GM19099 (cell line): ENCODE data around the gene NKG7.

Experiments
- POLR2A ChIP-seq: IDR thresholded peaks from 3 replicates; pipeline ENCODE4 v1.6.1; 2011; ENCODE audit warnings: low read depth; ENCODE audit not compliant: insufficient read length; ENCODE audit errors: extremely low read depth

Gene NKG7

GRCh38 chr19:51337141-51337860 lies 35.2 kb downstream of the NKG7 start:
- no peak for TF ChIP-seq POLR2A

GRCh38 chr19:51333836-51334460 lies 38.5 kb downstream of the NKG7 start:
- TF ChIP-seq POLR2A: no peak

- no peak for TF ChIP-seq POLR2A
Observed at GRCh38 chr19:51331716-51332115, 40.7 kb downstream of the NKG7 start.

GRCh38 chr19:51331193-51331592 lies 41.3 kb downstream of the NKG7 start:
- no peak for TF ChIP-seq POLR2A

GRCh38 chr19:51330366-51330765 lies 42.1 kb downstream of the NKG7 start:
- TF ChIP-seq POLR2A: no peak

- TF ChIP-seq POLR2A: no peak
Observed at GRCh38 chr19:51329411-51329810, 43.0 kb downstream of the NKG7 start.

GRCh38 chr19:51327066-51328001 lies 45.1 kb downstream of the NKG7 start:
- TF ChIP-seq POLR2A: no peak

- TF ChIP-seq POLR2A: no peak
Observed at GRCh38 chr19:51326216-51327065, 46.0 kb downstream of the NKG7 start.

GRCh38 chr19:51325161-51325976 lies 47.1 kb downstream of the NKG7 start:
- no peak for TF ChIP-seq POLR2A

- no peak for TF ChIP-seq POLR2A
Observed at GRCh38 chr19:51324167-51324481, 48.3 kb downstream of the NKG7 start.

GRCh38 chr19:51323481-51324166 lies 48.8 kb downstream of the NKG7 start:
- no peak for TF ChIP-seq POLR2A

GRCh38 chr19:51321799-51322198 lies 50.7 kb downstream of the NKG7 start:
- TF ChIP-seq POLR2A: no peak
